ENCODE results near the gene ACSL6. TPM values are rescaled to one million over a fixed set of nuclear protein-coding genes. Genes with fewer than 3 reads are reported as not detected.
"Not testable (repeated sequence)": the region's sequence is repeated elsewhere in the genome, so short reads cannot be mapped to it uniquely, and the experiment has no call there.

The ACSL6 gene
- total and polyA plus RNA-seq, 3 experiments from 2014 or later: 20.7 to 22.7 (median 21.8) TPM

DNA sequence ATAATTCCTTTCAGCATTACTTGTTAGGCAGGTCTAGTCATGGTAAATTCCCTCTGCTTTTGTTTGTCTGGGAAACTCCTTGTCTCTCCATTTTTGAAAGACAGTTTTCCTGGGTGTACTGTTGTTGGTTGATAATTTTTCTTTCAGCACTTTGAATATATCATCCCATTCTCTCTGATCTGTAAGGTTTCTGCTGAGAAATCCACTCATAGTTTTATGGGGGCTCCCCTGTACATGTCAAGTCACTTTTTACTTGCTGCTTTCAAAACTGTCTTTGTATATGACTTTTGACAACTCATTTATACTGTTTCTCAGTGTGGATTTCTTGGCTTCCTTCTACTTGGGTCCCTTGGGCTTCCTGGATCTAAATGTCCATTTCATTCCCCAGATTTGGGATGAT, 82.5 kb downstream of the ACSL6 start:
- H3K4me3 Mint-ChIP-seq: no peak overlapping the region
- ChIA-PET CTCF (no interaction called here), POLR2A (no interaction called here)
- H3K27ac Mint-ChIP-seq: no peak overlapping the region
- Histone ChIP-seq H3K9me3 (ENCODE audit: low read length) (no peaks in the 10 kb centered on the region), H3K4me1 (ENCODE audit: insufficient read depth, low read length) (no peaks in the 10 kb centered on the region), H3K27me3 (ENCODE audit: insufficient read depth, low read length, poor library complexity, severe bottlenecking) (no peaks in the 10 kb centered on the region), H3K27ac (ENCODE audit: low read depth, low read length) (no peak overlapping the region), H3K36me3 (ENCODE audit: insufficient read depth, low read length) (no peaks in the 10 kb centered on the region), H3K4me3 (ENCODE audit: low read length) (no peak overlapping the region)
- H3K27me3 Mint-ChIP-seq: peaks cover 0 to 5% of the 10 kb centered on the region in 2 donors
- DNase-seq: no peak
- peaks cover 12 to 74% (median 16%) of the 10 kb centered on the region in 3 donors for H3K36me3 Mint-ChIP-seq
- no peaks in the 10 kb centered on the region for H3K4me1 Mint-ChIP-seq
- peaks cover 46 to 61% (median 51%) of the 10 kb centered on the region in 5 donors for H3K9me3 Mint-ChIP-seq

DNA sequence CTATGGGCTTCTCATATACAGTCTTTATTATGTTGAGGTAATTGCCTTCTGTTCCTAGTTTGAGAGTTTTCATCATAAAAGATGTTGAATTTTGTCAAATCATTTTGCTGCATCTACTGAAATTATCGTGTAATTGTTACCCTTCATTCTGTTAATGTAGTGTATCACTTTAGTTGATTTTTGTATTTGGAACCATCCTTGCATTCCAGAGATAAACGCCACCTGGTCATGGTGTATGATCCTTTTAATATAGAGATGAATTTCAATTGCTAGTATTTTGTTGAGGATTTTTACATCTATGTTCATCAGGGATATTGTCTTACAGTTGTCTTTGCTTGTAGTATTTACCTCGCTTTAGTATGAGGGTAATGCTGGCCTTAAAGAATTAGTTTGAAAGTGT, 85.3 kb downstream of the ACSL6 start:
- no peak overlapping the region for H3K4me3 ChIP-seq (ENCODE audit: low read length)
- H3K9me3 ChIP-seq (ENCODE audit: low read length): no peaks in the 10 kb centered on the region
- Mint-ChIP-seq H3K4me3 (no peak overlapping the region), H3K36me3 (peaks cover 8 to 55% (median 9%) of the 10 kb centered on the region in 3 donors), H3K27me3 (peaks cover 0 to 1% of the 10 kb centered on the region in 2 donors), H3K27ac (no peak overlapping the region), H3K9me3 (peaks cover 46 to 52% (median 51%) of the 10 kb centered on the region in 5 donors), H3K4me1 (no peaks in the 10 kb centered on the region)
- no peaks in the 10 kb centered on the region for H3K4me1 ChIP-seq (ENCODE audit: insufficient read depth, low read length)
- no peaks in the 10 kb centered on the region for H3K36me3 ChIP-seq (ENCODE audit: insufficient read depth, low read length)
- no peak for DNase-seq
- no peak overlapping the region for H3K27ac ChIP-seq (ENCODE audit: low read depth, low read length)
- CTCF ChIA-PET: no interaction called here
- POLR2A ChIA-PET: no interaction called here
- no peaks in the 10 kb centered on the region for H3K27me3 ChIP-seq (ENCODE audit: insufficient read depth, low read length, poor library complexity, severe bottlenecking)

DNA sequence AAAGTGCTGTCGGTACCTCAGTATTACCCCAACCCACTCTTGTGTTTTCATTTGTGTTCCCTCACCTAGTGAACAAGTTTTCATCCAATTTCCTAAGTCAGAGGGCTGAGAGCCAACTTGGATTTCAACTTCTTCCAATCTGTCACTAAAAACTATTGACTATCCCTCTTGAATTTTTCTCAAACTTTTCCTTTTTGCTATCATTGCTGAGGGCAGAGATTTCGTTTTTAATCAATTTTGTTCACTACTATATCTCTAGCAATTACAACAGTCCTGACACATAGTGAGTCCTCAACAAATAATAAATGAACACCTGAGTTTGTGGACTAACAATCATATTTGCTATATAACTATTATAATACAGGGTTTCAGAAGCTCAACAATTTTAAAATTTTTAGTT, 95.0 kb downstream of the ACSL6 start:
- peaks cover 0 to 4% (median 0%) of the 10 kb centered on the region in 5 donors for H3K9me3 Mint-ChIP-seq
- no peak for DNase-seq
- no peak overlapping the region for H3K4me3 Mint-ChIP-seq
- peaks cover 1 to 8% (median 3%) of the 10 kb centered on the region in 3 donors for H3K36me3 Mint-ChIP-seq
- H3K27ac Mint-ChIP-seq: no peak overlapping the region
- H3K27ac ChIP-seq (ENCODE audit: low read depth, low read length): no peak overlapping the region
- no peak overlapping the region for H3K4me3 ChIP-seq (ENCODE audit: low read length)
- H3K27me3 Mint-ChIP-seq: peaks cover 0 to 1% of the 10 kb centered on the region in 2 donors
- H3K27me3 ChIP-seq (ENCODE audit: insufficient read depth, low read length, poor library complexity, severe bottlenecking): no peaks in the 10 kb centered on the region
- H3K36me3 ChIP-seq (ENCODE audit: insufficient read depth, low read length): no peaks in the 10 kb centered on the region
- ChIA-PET CTCF (no interaction called here), POLR2A (no interaction called here)
- H3K4me1 ChIP-seq (ENCODE audit: insufficient read depth, low read length): no peaks in the 10 kb centered on the region
- no peaks in the 10 kb centered on the region for H3K4me1 Mint-ChIP-seq
- no peaks in the 10 kb centered on the region for H3K9me3 ChIP-seq (ENCODE audit: low read length)

DNA sequence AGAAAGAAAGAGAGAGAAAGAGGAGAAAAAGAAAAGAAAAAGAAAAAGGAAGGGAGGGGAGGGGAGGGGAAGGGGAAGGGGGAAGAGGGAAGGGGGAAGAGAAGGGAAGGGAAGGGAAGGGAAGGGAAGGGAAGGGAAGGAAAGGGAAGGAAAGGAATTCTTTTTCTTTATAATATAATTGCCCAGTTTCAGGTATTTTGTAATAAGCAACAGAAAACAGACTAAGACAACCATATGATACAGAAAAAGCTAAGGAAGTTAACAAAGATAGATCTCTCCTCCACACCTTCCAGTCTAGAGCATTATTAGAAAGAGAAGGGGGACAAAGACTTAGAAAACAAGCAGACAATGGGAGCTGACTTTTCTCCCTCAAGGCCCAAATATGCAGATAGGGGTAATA, 97.0 kb downstream of the ACSL6 start:
- CTCF ChIA-PET: no interaction called here
- peaks cover 1 to 13% (median 2%) of the 10 kb centered on the region in 3 donors for H3K36me3 Mint-ChIP-seq
- H3K27me3 ChIP-seq (ENCODE audit: insufficient read depth, low read length, poor library complexity, severe bottlenecking): no peaks in the 10 kb centered on the region

DNA sequence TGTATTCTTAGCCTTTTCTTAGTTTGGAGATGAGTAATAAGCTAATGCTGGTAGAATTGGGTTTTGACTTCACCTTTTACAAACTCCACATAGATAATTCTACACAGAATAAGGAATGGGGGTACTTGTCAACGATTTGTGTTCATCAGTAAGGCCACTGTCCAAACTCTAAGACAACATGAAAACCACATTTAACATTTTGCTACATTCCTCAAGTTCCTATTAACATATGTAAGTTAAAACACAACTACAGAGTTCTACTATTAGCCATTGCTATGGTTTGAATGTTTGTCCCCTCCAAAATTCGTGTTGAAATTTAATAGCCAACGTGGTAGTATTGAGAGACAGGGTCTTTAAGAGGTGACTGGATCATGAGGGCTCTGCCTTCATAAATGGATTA, 97.9 kb downstream of the ACSL6 start:
- POLR2A ChIA-PET: interaction anchor here (0.6 kb wide), 1 partner anchor 54 kb away, joined by 7 read pairs; no protein-coding TSS in a partner anchor
- no peak overlapping the region for H3K27ac ChIP-seq (ENCODE audit: low read depth, low read length)
- H3K27me3 ChIP-seq (ENCODE audit: insufficient read depth, low read length, poor library complexity, severe bottlenecking): no peaks in the 10 kb centered on the region
- no peak overlapping the region for H3K4me3 ChIP-seq (ENCODE audit: low read length)
- H3K9me3 ChIP-seq (ENCODE audit: low read length): no peaks in the 10 kb centered on the region
- H3K4me1 Mint-ChIP-seq: no peaks in the 10 kb centered on the region
- H3K27me3 Mint-ChIP-seq: peaks cover 0 to 1% of the 10 kb centered on the region in 2 donors
- CTCF ChIA-PET: no interaction called here
- H3K4me3 Mint-ChIP-seq: no peak overlapping the region
- H3K36me3 ChIP-seq (ENCODE audit: insufficient read depth, low read length): no peaks in the 10 kb centered on the region
- H3K27ac Mint-ChIP-seq: no peak overlapping the region
- no peak for DNase-seq
- H3K4me1 ChIP-seq (ENCODE audit: insufficient read depth, low read length): no peaks in the 10 kb centered on the region
- peaks cover 1 to 16% (median 2%) of the 10 kb centered on the region in 3 donors for H3K36me3 Mint-ChIP-seq
- peaks cover 0 to 9% (median 2%) of the 10 kb centered on the region in 5 donors for H3K9me3 Mint-ChIP-seq

More for the DNA sequence above, 97.0 kb downstream of the ACSL6 start:
- H3K4me3 ChIP-seq (ENCODE audit: low read length): no peak overlapping the region
- DNase-seq: no peak
- Mint-ChIP-seq H3K4me3 (no peak overlapping the region), H3K27me3 (peaks cover 0 to 1% of the 10 kb centered on the region in 2 donors), H3K4me1 (no peaks in the 10 kb centered on the region), H3K27ac (no peak overlapping the region), H3K9me3 (peaks cover 0 to 8% (median 0%) of the 10 kb centered on the region in 5 donors)
- POLR2A ChIA-PET: no interaction called here
- no peaks in the 10 kb centered on the region for H3K36me3 ChIP-seq (ENCODE audit: insufficient read depth, low read length)
- H3K9me3 ChIP-seq (ENCODE audit: low read length): no peaks in the 10 kb centered on the region
- no peak overlapping the region for H3K27ac ChIP-seq (ENCODE audit: low read depth, low read length)
- H3K4me1 ChIP-seq (ENCODE audit: insufficient read depth, low read length): no peaks in the 10 kb centered on the region

DNA sequence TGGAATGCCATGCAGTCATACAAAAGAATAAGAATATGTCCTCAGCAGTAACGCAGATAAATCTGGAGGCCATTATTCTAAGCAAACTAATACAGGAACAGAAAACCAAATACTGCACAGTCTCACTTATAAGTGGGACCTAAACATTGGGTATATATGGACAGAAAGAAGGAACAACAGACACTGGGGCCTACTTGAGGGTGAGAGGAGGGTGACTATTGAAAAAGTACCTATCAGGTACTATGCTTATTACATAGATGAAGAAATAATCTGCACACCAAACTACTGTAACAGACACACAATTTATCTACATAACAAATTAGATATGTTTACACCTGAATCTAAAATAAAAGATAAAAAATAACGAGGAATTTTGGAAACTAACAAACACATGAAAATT, 104.8 kb downstream of the ACSL6 start:
- POLR2A ChIA-PET: no interaction called here
- H3K4me3 Mint-ChIP-seq: no peak overlapping the region
- H3K36me3 Mint-ChIP-seq: peaks cover 16 to 82% (median 31%) of the 10 kb centered on the region in 3 donors

DNA sequence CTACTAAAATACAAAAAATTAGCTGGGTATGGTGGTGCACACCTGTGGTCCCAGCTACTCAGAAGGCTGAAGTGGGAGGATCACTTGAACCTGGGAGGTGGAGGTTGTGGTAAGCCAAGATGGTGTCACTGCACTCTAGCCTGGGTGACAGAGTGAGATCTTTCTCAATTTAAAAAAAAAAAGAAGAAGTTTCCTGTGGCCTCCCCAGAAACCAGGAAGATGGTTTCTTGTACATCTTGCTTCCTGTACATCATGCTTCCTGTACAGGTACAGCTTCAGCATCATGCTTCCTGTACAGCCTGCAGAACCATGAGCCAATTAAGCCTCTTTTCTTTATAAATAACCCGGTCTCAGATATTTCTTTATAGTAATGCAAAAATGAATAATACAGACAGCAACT, 109.2 kb downstream of the ACSL6 start:
- peaks cover 11 to 13% of the 10 kb centered on the region in 2 donors for H3K27me3 Mint-ChIP-seq
- DNase-seq: peak in 2 of 5 donors; percentile 1 to 48
- H3K9me3 ChIP-seq (ENCODE audit: low read length); H3K27ac ChIP-seq (ENCODE audit: low read depth, low read length); CTCF ChIA-PET; H3K27me3 ChIP-seq (ENCODE audit: insufficient read depth, low read length, poor library complexity, severe bottlenecking); POLR2A ChIA-PET; H3K4me3 ChIP-seq (ENCODE audit: low read length); H3K36me3 ChIP-seq (ENCODE audit: insufficient read depth, low read length): not testable (repeated sequence)
- peaks cover 40 to 77% (median 54%) of the 10 kb centered on the region in 5 donors for H3K9me3 Mint-ChIP-seq
- peaks cover 16% of the 10 kb centered on the region for H3K4me1 ChIP-seq (ENCODE audit: insufficient read depth, low read length)
- peak overlapping the region in 4 of 7 donors; percentile 5 to 52 (median 38) for H3K4me3 Mint-ChIP-seq
- H3K4me1 Mint-ChIP-seq: peaks cover 18 to 21% (median 21%) of the 10 kb centered on the region in 3 donors
- peaks cover 17 to 86% (median 37%) of the 10 kb centered on the region in 3 donors for H3K36me3 Mint-ChIP-seq
- peak overlapping the region in 7 of 8 donors; percentile 25 to 86 (median 71) for H3K27ac Mint-ChIP-seq

More for the DNA sequence above, 104.8 kb downstream of the ACSL6 start:
- DNase-seq: no peak
- Histone ChIP-seq H3K4me1 (ENCODE audit: insufficient read depth, low read length) (peaks cover 11% of the 10 kb centered on the region), H3K27ac (ENCODE audit: low read depth, low read length) (no peak overlapping the region), H3K36me3 (ENCODE audit: insufficient read depth, low read length) (no peaks in the 10 kb centered on the region), H3K4me3 (ENCODE audit: low read length) (no peak overlapping the region), H3K9me3 (ENCODE audit: low read length) (peaks cover 9% of the 10 kb centered on the region), H3K27me3 (ENCODE audit: insufficient read depth, low read length, poor library complexity, severe bottlenecking) (no peaks in the 10 kb centered on the region)
- peaks cover 0 to 5% of the 10 kb centered on the region in 2 donors for H3K27me3 Mint-ChIP-seq
- no peak overlapping the region for H3K27ac Mint-ChIP-seq
- H3K4me1 Mint-ChIP-seq: peaks cover 11 to 16% (median 16%) of the 10 kb centered on the region in 3 donors
- peaks cover 45 to 57% (median 46%) of the 10 kb centered on the region in 5 donors for H3K9me3 Mint-ChIP-seq
- CTCF ChIA-PET: no interaction called here

Data from CD8-positive, alpha-beta memory T cell (primary cell).